Measurements from ENCODE around the gene FSTL5. TPM values are rescaled to one million over a fixed set of nuclear protein-coding genes. Genes with fewer than 3 reads are reported as not detected.

Gene FSTL5
- total and polyA plus RNA-seq, 2 of the 13 experiments (the other 11 are each of a cell fraction or from before 2014, with no cell fraction given) = 0.03 to 0.07 TPM

- ChIA-PET POLR2A (no interaction called here), CTCF (ENCODE audit: low intra/inter-chr PET ratio, low total read pairs) (no interaction called here)
- H3K9ac ChIP-seq (ENCODE audit: insufficient read depth, low read depth, low read length) = no peak overlapping the region
- FAIRE-seq (no peak), ATAC-seq (no peak), DNase-seq (ENCODE audit: low spot score) (no peak)
- H4K20me1 ChIP-seq (ENCODE audit: insufficient read depth, low read length) = no peaks in the 10 kb centered on the region
- in situ Hi-C loops (cut with HindIII; ENCODE audit: extremely low pct_ligation_motif_present, low pct_unique_long_range_greater_than_20kb) = no loop called here
- intact Hi-C loops (cut with micrococcal nuclease; ENCODE audit: unreplicated experiment) = no loop called here
- no peaks in the 10 kb centered on the region for H3K79me2 ChIP-seq (ENCODE audit: insufficient read depth, low read length)
- H3K27me3 ChIP-seq (ENCODE audit: control insufficient read depth in 1 of 2, insufficient read depth in 2 of 2, low read length in 2 of 2) = no peaks in the 10 kb centered on the region; a peak in 1 of 5 replicates
- no peak overlapping the region for H3K4me2 ChIP-seq (ENCODE audit: low read depth, low read length)
- no peaks in the 10 kb centered on the region for H3K36me3 ChIP-seq (replicated peaks in 1 of 2; ENCODE audit: control insufficient read depth in 1 of 2, insufficient read depth in 2 of 2, low read length in 2 of 2)
- no peaks in the 10 kb centered on the region for H3K9me3 ChIP-seq (ENCODE audit: low read length)
- H3K4me1 ChIP-seq (ENCODE audit: insufficient read depth, low read length) = no peaks in the 10 kb centered on the region
- BruUV-seq (replicated peaks) = no TSS peak
- TF ChIP-seq ZNF550 (CRISPR knock-in tag; IDR thresholded peaks at IDR 0.05; ENCODE audit: borderline replicate concordance) (no peak), RXRB (CRISPR knock-in tag; IDR thresholded peaks at IDR 0.05; ENCODE audit: borderline replicate concordance) (no peak), ZNF83 (CRISPR knock-in tag; IDR thresholded peaks at IDR 0.05; ENCODE audit: borderline replicate concordance) (no peak), YEATS2 (CRISPR knock-in tag; IDR thresholded peaks at IDR 0.05; ENCODE audit: borderline replicate concordance) (no peak), ZNF274 (CRISPR knock-in tag; IDR thresholded peaks at IDR 0.05) (no peak), KAT2B (IDR thresholded peaks at IDR 0.05; ENCODE audit: borderline replicate concordance, low read depth, low read length) (no peak), KDM5B (CRISPR knock-in tag; IDR thresholded peaks at IDR 0.05; ENCODE audit: borderline replicate concordance) (no peak)
- TF ChIP-seq, protein P1, sequence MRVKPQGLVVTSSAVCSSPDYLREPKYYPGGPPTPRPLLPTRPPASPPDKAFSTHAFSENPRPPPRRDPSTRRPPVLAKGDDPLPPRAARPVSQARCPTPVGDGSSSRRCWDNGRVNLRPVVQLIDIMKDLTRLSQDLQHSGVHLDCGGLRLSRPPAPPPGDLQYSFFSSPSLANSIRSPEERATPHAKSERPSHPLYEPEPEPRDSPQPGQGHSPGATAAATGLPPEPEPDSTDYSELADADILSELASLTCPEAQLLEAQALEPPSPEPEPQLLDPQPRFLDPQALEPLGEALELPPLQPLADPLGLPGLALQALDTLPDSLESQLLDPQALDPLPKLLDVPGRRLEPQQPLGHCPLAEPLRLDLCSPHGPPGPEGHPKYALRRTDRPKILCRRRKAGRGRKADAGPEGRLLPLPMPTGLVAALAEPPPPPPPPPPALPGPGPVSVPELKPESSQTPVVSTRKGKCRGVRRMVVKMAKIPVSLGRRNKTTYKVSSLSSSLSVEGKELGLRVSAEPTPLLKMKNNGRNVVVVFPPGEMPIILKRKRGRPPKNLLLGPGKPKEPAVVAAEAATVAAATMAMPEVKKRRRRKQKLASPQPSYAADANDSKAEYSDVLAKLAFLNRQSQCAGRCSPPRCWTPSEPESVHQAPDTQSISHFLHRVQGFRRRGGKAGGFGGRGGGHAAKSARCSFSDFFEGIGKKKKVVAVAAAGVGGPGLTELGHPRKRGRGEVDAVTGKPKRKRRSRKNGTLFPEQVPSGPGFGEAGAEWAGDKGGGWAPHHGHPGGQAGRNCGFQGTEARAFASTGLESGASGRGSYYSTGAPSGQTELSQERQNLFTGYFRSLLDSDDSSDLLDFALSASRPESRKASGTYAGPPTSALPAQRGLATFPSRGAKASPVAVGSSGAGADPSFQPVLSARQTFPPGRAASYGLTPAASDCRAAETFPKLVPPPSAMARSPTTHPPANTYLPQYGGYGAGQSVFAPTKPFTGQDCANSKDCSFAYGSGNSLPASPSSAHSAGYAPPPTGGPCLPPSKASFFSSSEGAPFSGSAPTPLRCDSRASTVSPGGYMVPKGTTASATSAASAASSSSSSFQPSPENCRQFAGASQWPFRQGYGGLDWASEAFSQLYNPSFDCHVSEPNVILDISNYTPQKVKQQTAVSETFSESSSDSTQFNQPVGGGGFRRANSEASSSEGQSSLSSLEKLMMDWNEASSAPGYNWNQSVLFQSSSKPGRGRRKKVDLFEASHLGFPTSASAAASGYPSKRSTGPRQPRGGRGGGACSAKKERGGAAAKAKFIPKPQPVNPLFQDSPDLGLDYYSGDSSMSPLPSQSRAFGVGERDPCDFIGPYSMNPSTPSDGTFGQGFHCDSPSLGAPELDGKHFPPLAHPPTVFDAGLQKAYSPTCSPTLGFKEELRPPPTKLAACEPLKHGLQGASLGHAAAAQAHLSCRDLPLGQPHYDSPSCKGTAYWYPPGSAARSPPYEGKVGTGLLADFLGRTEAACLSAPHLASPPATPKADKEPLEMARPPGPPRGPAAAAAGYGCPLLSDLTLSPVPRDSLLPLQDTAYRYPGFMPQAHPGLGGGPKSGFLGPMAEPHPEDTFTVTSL (CRISPR knock-in tag; IDR thresholded peaks at IDR 0.05; ENCODE audit: borderline replicate concordance) = no peak
- no peak overlapping the region for H3K4me3 ChIP-seq (replicated peaks in 1 of 3; ENCODE audit: insufficient read depth in 1 of 3, low read depth in 2 of 3, low read length in 3 of 3)
- no peak overlapping the region for H2AFZ ChIP-seq (ENCODE audit: low read length)
- no peak overlapping the region for H3K27ac ChIP-seq (ENCODE audit: extremely low read length, insufficient read depth, low read length)
These were observed 562.8 kb downstream of the FSTL5 start for GRCh38 chr4:161601011-161601410.
